Astrocyte (in vitro differentiated cells and primary cell): ENCODE results near the gene OGN. TPM values are rescaled to one million over a fixed set of nuclear protein-coding genes. Genes with fewer than 3 reads are reported as not detected.
A peak's percentile ranks its signal among the peaks of the same experiment; 100 is the strongest.

ENCODE experiments used
- DNase-seq: peaks from one replicate; pipeline ENCODE4 v3.0.0-alpha.2; 2010; ENCODE audit warnings: low read depth
- FAIRE-seq: peaks from 2 replicates; lab custom pipeline; 2011; peaks lifted over from hg19 to GRCh38; lab: Jason Lieb, UNC
- H2AFZ ChIP-seq: 2 replicates; pipeline ENCODE4 v1.6.0; 2012; ENCODE audit warnings: low read depth, low read length, inconsistent platforms
- H3K27ac ChIP-seq: 2 replicates; pipeline ENCODE4 v1.5.1; 2011; ENCODE audit warnings: low read depth, low read length, inconsistent platforms
- H3K27me3 ChIP-seq: 2 replicates; pipeline ENCODE4 v1.6.0; 2011; ENCODE audit warnings: low read length, inconsistent platforms; ENCODE audit not compliant: insufficient read depth
- H3K36me3 ChIP-seq: 2 replicates; pipeline ENCODE4 v1.5.1; 2011; ENCODE audit warnings: low read length, inconsistent platforms; ENCODE audit not compliant: insufficient read depth
- H3K4me1 ChIP-seq: 2 replicates; pipeline ENCODE4 v1.5.1; 2011; ENCODE audit warnings: low read length, inconsistent platforms; ENCODE audit not compliant: insufficient read depth
- H3K4me2 ChIP-seq: 2 replicates; pipeline ENCODE4 v1.6.0; 2012; ENCODE audit warnings: low read length, inconsistent platforms
- H3K4me3 ChIP-seq: 2 replicates; pipeline ENCODE4 v1.5.1; 2011; ENCODE audit warnings: low read depth, mild to moderate bottlenecking, low read length, inconsistent platforms; ENCODE audit not compliant: insufficient read depth
- H3K79me2 ChIP-seq: 2 replicates; pipeline ENCODE4 v1.6.0; 2012; ENCODE audit warnings: mild to moderate bottlenecking, low read length, inconsistent platforms; ENCODE audit not compliant: insufficient read depth
- H3K9ac ChIP-seq: 2 replicates; pipeline ENCODE4 v1.6.0; 2012; ENCODE audit warnings: mild to moderate bottlenecking, low read length, inconsistent platforms
- H3K9me3 ChIP-seq: 2 replicates; pipeline ENCODE4 v1.5.1; 2012; ENCODE audit warnings: low read depth, mild to moderate bottlenecking, low read length, inconsistent platforms; ENCODE audit not compliant: insufficient read depth
- H4K20me1 ChIP-seq: 2 replicates; pipeline ENCODE4 v1.6.0; 2012; ENCODE audit warnings: low read length, inconsistent platforms; ENCODE audit not compliant: insufficient read depth
- H3K27ac Mint-ChIP-seq: one replicate; pipeline ENCODE4 v1.8.0; 2021; ENCODE audit warnings: mild to moderate bottlenecking, mixed read lengths; ENCODE audit not compliant: unreplicated experiment
- H3K27me3 Mint-ChIP-seq: one replicate; pipeline ENCODE4 v1.8.0; 2021; ENCODE audit warnings: low read depth, mixed read lengths; ENCODE audit not compliant: unreplicated experiment
- H3K36me3 Mint-ChIP-seq: one replicate; pipeline ENCODE4 v1.8.0; 2021; ENCODE audit warnings: low read depth, mixed read lengths; ENCODE audit not compliant: unreplicated experiment
- H3K4me1 Mint-ChIP-seq: one replicate; pipeline ENCODE4 v1.8.0; 2021; ENCODE audit warnings: low read depth, mixed read lengths; ENCODE audit not compliant: unreplicated experiment
- H3K4me3 Mint-ChIP-seq: one replicate; pipeline ENCODE4 v1.8.0; 2021; ENCODE audit warnings: mild to moderate bottlenecking, moderate library complexity, mixed read lengths; ENCODE audit not compliant: unreplicated experiment
- H3K9me3 Mint-ChIP-seq: one replicate; pipeline ENCODE4 v1.8.0; 2021; ENCODE audit warnings: mild to moderate bottlenecking, mixed read lengths; ENCODE audit not compliant: unreplicated experiment
- CTCF ChIP-seq: IDR thresholded peaks from 2 replicates; pipeline ENCODE4 v1.5.1; 2011; ENCODE audit warnings: low read depth, mild to moderate bottlenecking, inconsistent platforms, low read length, moderate library complexity; ENCODE audit not compliant: insufficient read depth
- EZH2 ChIP-seq: IDR thresholded peaks from 2 replicates; pipeline ENCODE4 v1.6.1; 2012; ENCODE audit warnings: mild to moderate bottlenecking, low read length, inconsistent platforms; ENCODE audit not compliant: insufficient read depth
- total RNA-seq: library from RNA; stranded (reverse); gene quantifications from 2 replicates; pipeline ENCODE4 v1.2.1, GENCODE V29; 2021

OGN gene
- total RNA-seq, 1 donor from 2014 or later, result not detected

- FAIRE-seq, result no peak
- no peaks in the 10 kb centered on the region for H3K36me3 ChIP-seq
Measured at GRCh38 chr9:92380603-92381002, 23.8 kb downstream of the OGN start.

GRCh38 chr9:92378865-92379560 lies 25.4 kb downstream of the OGN start:
- H4K20me1 ChIP-seq, result no peaks in the 10 kb centered on the region
- FAIRE-seq, result peak; percentile 98
- no peaks in the 10 kb centered on the region for H3K9me3 ChIP-seq
- peaks cover 8% of the 10 kb centered on the region for H3K4me1 Mint-ChIP-seq
- peak overlapping the region; percentile 67 for H3K4me2 ChIP-seq
- H3K4me3 ChIP-seq, result no peak overlapping the region
- H3K36me3 ChIP-seq, result no peaks in the 10 kb centered on the region
- TF ChIP-seq CTCF (no peak), EZH2 (no peak)
- H3K4me3 Mint-ChIP-seq, result no peak overlapping the region
- H3K27me3 ChIP-seq, result no peaks in the 10 kb centered on the region
- peak overlapping the region; percentile 62 for H3K27ac Mint-ChIP-seq
- no peaks in the 10 kb centered on the region for H3K27me3 Mint-ChIP-seq
- H2AFZ ChIP-seq, result peak overlapping the region; percentile 18
- H3K4me1 ChIP-seq, result peaks cover 13% of the 10 kb centered on the region
- H3K36me3 Mint-ChIP-seq, result no peaks in the 10 kb centered on the region
- H3K27ac ChIP-seq, result peak overlapping the region; percentile 43
- H3K9me3 Mint-ChIP-seq, result no peaks in the 10 kb centered on the region
- peak; percentile 92 for DNase-seq
- no peak overlapping the region for H3K9ac ChIP-seq
- no peaks in the 10 kb centered on the region for H3K79me2 ChIP-seq

More at GRCh38 chr9:92380603-92381002, 23.8 kb downstream of the OGN start:
- no peak for TF ChIP-seq CTCF
- TF ChIP-seq EZH2, result no peak
- H3K4me2 ChIP-seq, result no peak overlapping the region
- DNase-seq, result no peak
- H3K4me1 ChIP-seq, result peaks cover 24% of the 10 kb centered on the region
- no peaks in the 10 kb centered on the region for H3K9me3 ChIP-seq
- H3K4me1 Mint-ChIP-seq, result peaks cover 8% of the 10 kb centered on the region
- H3K9ac ChIP-seq, result no peak overlapping the region
- H3K27ac ChIP-seq, result no peak overlapping the region
- no peaks in the 10 kb centered on the region for H4K20me1 ChIP-seq
- no peaks in the 10 kb centered on the region for H3K36me3 Mint-ChIP-seq
- H3K27me3 ChIP-seq, result no peaks in the 10 kb centered on the region
- no peaks in the 10 kb centered on the region for H3K9me3 Mint-ChIP-seq
- H3K27me3 Mint-ChIP-seq, result no peaks in the 10 kb centered on the region
- H3K79me2 ChIP-seq, result no peaks in the 10 kb centered on the region
- H3K4me3 Mint-ChIP-seq, result no peak overlapping the region
- H2AFZ ChIP-seq, result no peak overlapping the region
- H3K4me3 ChIP-seq, result no peak overlapping the region
- H3K27ac Mint-ChIP-seq, result no peak overlapping the region

- Histone ChIP-seq H3K4me2 (no peak overlapping the region), H3K9me3 (no peaks in the 10 kb centered on the region), H3K79me2 (no peaks in the 10 kb centered on the region), H3K4me1 (peaks cover 11% of the 10 kb centered on the region), H3K36me3 (no peaks in the 10 kb centered on the region), H3K27me3 (no peaks in the 10 kb centered on the region), H3K27ac (no peak overlapping the region), H2AFZ (no peak overlapping the region), H3K4me3 (no peak overlapping the region), H3K9ac (no peak overlapping the region), H4K20me1 (no peaks in the 10 kb centered on the region)
- H3K4me1 Mint-ChIP-seq, result peaks cover 8% of the 10 kb centered on the region
- peaks cover 1% of the 10 kb centered on the region for H3K9me3 Mint-ChIP-seq
- H3K27ac Mint-ChIP-seq, result no peak overlapping the region
- FAIRE-seq (no peak), DNase-seq (no peak)
- TF ChIP-seq CTCF (no peak), EZH2 (no peak)
- H3K4me3 Mint-ChIP-seq, result no peak overlapping the region
- no peaks in the 10 kb centered on the region for H3K36me3 Mint-ChIP-seq
- no peaks in the 10 kb centered on the region for H3K27me3 Mint-ChIP-seq
Measured at GRCh38 chr9:92377876-92378275, 26.5 kb downstream of the OGN start.
